MCF 10A (cell line): Measurements from ENCODE around the gene POLN. TPM values are rescaled to one million over a fixed set of nuclear protein-coding genes. Genes with fewer than 3 reads are reported as not detected.

Experiments used
- BruUV-seq: library from RNA; stranded (reverse); fragments of 400-500 nt; replicated peaks from 2 replicates; lab custom pipeline; 2021; lab: Mats Ljungman, UMichigan
- CTCF ChIA-PET: fragments of 300-600 bp; sonication (Branson Sonifier 250); formaldehyde crosslinking; extraction: SDS; loops from one replicate; lab custom pipeline; 2021; ENCODE audit warnings: antibody characterized with exemption, inconsistent platforms; lab: Yijun Ruan, JAX
- POLR2A ChIA-PET: fragments of 300-600, 350-650 bp; sonication (Branson Sonifier 250); formaldehyde crosslinking; extraction: SDS; loops from one replicate; lab custom pipeline; 2020; ENCODE audit warnings: antibody characterized with exemption, inconsistent platforms; lab: Yijun Ruan, JAX
- DNase-seq: peaks from one replicate; pipeline ENCODE4 v3.0.0-alpha.2; 2018; ENCODE audit not compliant: unreplicated experiment
- H3K27ac Mint-ChIP-seq: one replicate; pipeline ENCODE4 v1.8.0; 2022; ENCODE audit warnings: mild to moderate bottlenecking, low read depth, mixed read lengths; ENCODE audit not compliant: unreplicated experiment
- H3K27me3 Mint-ChIP-seq: one replicate; pipeline ENCODE4 v1.8.0; 2022; ENCODE audit warnings: mixed read lengths; ENCODE audit not compliant: insufficient read depth, unreplicated experiment
- H3K36me3 Mint-ChIP-seq: one replicate; pipeline ENCODE4 v1.8.0; 2022; ENCODE audit warnings: mild to moderate bottlenecking, moderate library complexity, mixed read lengths; ENCODE audit not compliant: insufficient read depth, unreplicated experiment
- H3K4me1 Mint-ChIP-seq: one replicate; pipeline ENCODE4 v1.8.0; 2022; ENCODE audit warnings: mixed read lengths; ENCODE audit not compliant: insufficient read depth, unreplicated experiment
- H3K4me3 Mint-ChIP-seq: one replicate; pipeline ENCODE4 v1.8.0; 2022; ENCODE audit warnings: mild to moderate bottlenecking, moderate library complexity, mixed read lengths; ENCODE audit not compliant: unreplicated experiment
- H3K9me3 Mint-ChIP-seq: one replicate; pipeline ENCODE4 v1.8.0; 2022; ENCODE audit warnings: mixed read lengths; ENCODE audit not compliant: unreplicated experiment
- CTCF ChIP-seq: fragments of 200-600 bp; IDR thresholded peaks from one replicate; pipeline ENCODE4 v1.8.0; 2022; ENCODE audit warnings: antibody characterized with exemption, mild to moderate bottlenecking; ENCODE audit not compliant: unreplicated experiment
- intact Hi-C: fragments of 100-400 bp; cut with micrococcal nuclease; formaldehyde crosslinking; loops from 2 replicates; pipeline ENCODE4 v1.14.1; 2022
- total RNA-seq: library from RNA; stranded (reverse); gene quantifications from 2 replicates; pipeline ENCODE4 v1.2.3, GENCODE V29; 2022

The POLN gene
- total RNA-seq, 1 experiment from 2014 or later = 3.1 TPM

- H3K27me3 Mint-ChIP-seq = no peaks in the 10 kb centered on the region
- ChIA-PET CTCF (interaction anchor here (0.5 kb wide), 1 partner anchor 39 kb away, joined by 3 read pairs; no protein-coding TSS in a partner anchor), POLR2A (no interaction called here)
- no TSS peak for BruUV-seq
- H3K4me3 Mint-ChIP-seq = no peak overlapping the region
- intact Hi-C loops = no loop called here
- no peak for DNase-seq
- H3K27ac Mint-ChIP-seq = no peak overlapping the region
- H3K9me3 Mint-ChIP-seq = no peaks in the 10 kb centered on the region
- H3K36me3 Mint-ChIP-seq = peaks cover 5% of the 10 kb centered on the region
- no peaks in the 10 kb centered on the region for H3K4me1 Mint-ChIP-seq
- TF ChIP-seq CTCF = no peak
Measured at GRCh38 chr4:2062808-2063524, 179.0 kb downstream of the POLN start.

- CTCF ChIA-PET = interaction anchor here (0.5 kb wide), 1 partner anchor 40 kb away, joined by 3 read pairs; no protein-coding TSS in a partner anchor
- H3K27ac Mint-ChIP-seq = no peak overlapping the region
- intact Hi-C loops = no loop called here
- no peaks in the 10 kb centered on the region for H3K27me3 Mint-ChIP-seq
- no peak overlapping the region for H3K4me3 Mint-ChIP-seq
- BruUV-seq = no TSS peak
- no peaks in the 10 kb centered on the region for H3K4me1 Mint-ChIP-seq
- no peak for TF ChIP-seq CTCF
- DNase-seq = no peak
- peaks cover 5% of the 10 kb centered on the region for H3K36me3 Mint-ChIP-seq
- POLR2A ChIA-PET = no interaction called here
- H3K9me3 Mint-ChIP-seq = no peaks in the 10 kb centered on the region
Measured at GRCh38 chr4:2062168-2062807, 179.6 kb downstream of the POLN start.

GRCh38 chr4:2061186-2062131 lies 180.5 kb downstream of the POLN start:
- ChIA-PET POLR2A (no interaction called here), CTCF (interaction anchor here (0.6 kb wide), 1 partner anchor 649 kb away, joined by 4 read pairs; no protein-coding TSS in a partner anchor)
- intact Hi-C loops = no loop called here
- no peak for TF ChIP-seq CTCF
- no peak for DNase-seq
- BruUV-seq = no TSS peak
- Mint-ChIP-seq H3K36me3 (peaks cover 5% of the 10 kb centered on the region), H3K27me3 (no peaks in the 10 kb centered on the region), H3K4me1 (no peaks in the 10 kb centered on the region), H3K4me3 (no peak overlapping the region), H3K9me3 (no peaks in the 10 kb centered on the region), H3K27ac (no peak overlapping the region)
